Smooth muscle cell of the brain vasculature (primary cell): Measurements from ENCODE around the gene LIMCH1.
"Not testable (repeated sequence)": the region's sequence is repeated elsewhere in the genome, so short reads cannot be mapped to it uniquely, and the experiment has no call there.

Source experiments
- DNase-seq: peaks from one replicate; pipeline ENCODE4 v3.0.0-alpha.2; 2012; ENCODE audit warnings: low read depth, low spot score

The LIMCH1 gene

DNA sequence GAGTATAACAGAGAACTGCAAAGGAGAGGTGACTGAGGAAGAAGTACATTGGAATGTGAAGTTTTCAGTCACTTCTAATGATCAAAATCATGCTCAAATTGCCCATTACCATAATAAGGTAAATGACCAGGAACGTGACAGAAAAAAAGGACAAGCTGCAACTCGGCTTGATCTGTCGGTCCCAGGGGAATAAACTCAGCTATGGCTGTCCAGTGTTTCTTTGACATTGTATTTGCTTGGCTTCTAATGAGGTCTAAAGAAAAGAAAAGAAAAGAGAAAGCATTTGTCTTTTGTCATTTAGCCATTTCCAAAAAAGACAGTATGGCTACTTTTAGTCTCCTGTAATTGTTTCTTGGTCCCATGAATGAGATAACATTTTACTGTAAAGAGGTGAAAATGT, 185.3 kb downstream of the LIMCH1 start:
- no peak for DNase-seq

DNA sequence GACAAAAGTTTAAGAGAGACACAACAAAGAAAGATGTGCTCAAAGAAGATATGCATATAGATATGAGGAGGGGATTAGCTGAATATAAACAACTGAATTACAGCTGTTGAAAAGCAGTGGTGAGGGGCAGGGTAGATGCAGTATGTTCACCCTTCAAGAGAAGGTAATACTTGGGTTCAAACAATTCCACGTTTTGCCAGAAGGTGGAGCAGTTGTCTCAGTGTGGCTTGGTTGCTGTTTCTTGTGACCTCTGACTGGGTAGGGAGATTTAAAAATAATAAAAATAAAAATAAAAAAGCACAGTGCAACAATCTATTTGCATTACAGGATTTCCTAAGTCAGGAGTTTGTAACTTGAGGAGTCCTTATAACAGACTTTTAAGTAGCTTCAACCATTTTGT, 187.3 kb downstream of the LIMCH1 start:
- no peak for DNase-seq

DNA sequence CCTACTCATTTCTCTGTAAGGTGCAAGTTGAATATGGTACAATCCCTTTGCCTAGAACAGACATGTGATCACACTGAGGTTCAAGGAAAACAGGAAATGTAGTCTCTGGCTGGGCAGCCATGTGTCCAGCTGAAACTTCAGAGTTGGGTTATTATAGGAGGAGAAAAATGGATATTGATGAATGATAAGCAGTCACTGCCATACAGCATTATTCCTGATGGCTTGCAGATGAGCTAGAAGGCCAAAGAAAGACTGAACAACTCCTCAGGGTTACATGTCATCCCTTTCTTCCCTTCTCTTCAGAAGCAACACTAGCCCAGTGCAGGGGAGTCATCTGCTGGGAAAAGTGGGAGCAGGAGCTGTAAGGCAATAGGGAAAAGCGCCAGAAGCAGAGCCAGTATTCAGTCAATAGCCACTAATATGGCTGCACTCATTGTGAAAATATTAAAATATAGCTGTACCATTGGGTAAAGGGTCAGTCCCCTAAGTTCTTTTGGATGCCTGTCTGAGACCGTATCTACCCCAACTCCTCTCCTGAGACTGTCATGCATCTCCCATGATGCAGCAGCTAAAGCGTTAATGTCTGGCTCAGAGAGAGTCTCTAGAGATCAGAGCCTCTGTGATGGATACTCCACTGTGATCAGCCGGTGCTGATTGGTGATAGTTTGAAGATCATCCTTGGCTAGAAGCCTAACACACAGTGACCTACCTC, 190.1 kb downstream of the LIMCH1 start:
- no peak for DNase-seq

DNA sequence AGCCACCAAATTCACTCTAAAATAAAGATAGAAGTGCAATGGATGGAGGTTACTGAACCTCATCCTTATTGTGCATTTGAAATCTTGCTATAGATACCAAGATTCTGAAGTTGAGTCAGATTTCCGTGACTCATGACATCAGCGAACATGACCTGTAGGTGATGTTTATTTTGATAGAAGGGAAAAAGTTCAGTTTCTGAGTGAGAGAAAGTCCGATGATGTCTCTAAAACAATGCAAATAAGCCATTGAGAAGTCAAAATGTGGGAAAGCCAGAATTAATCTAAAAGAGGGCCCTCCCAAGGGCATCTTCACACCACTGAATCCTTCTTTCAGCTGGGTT, 190.6 kb downstream of the LIMCH1 start:
- DNase-seq = no peak

DNA sequence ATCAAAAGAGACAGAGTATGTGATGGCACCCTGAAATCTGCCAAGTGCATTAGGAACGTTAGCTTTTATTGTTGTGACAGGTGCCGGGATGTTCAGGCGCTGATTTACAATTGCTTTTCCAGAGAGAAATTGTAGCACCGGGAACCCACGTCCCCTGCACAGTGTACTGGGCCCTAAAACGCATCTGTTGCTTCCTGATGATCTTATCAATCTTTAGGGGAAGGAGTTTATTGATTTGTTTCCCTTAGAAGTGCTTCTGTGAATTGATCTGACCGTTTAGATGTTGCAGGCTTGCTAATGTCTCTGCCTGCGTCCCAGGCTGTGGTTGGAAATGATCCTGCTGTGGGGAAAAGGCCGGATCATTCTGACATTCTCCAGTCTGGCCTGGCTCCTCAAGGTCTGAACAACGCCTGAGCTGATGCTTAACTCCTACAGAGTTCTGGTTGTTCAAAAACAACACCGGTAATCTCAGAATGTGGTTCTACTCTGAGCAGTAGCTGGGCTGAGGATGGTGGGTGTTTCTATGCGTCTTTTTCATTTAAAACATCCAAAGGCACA, 193.7 kb downstream of the LIMCH1 start:
- DNase-seq = no peak

DNA sequence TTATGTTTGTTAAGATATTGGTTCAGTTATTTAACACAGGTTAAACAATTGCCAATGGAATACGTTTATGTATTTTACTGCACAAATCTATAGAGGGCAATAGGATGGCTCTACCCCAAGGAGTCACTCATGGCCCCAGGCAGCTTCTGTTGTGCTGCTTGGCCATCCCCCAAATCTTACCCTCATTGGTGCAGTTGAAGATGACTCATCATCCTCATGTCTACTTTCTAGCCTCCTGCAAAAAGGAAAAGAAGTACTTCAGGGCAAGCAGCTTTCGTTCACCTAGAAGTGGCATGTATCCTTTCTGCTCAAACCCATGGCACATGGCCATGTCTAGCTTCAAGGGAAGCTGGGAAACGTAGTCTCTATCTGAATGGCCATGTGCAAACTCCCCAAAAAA, 196.4 kb downstream of the LIMCH1 start:
- no peak for DNase-seq

DNA sequence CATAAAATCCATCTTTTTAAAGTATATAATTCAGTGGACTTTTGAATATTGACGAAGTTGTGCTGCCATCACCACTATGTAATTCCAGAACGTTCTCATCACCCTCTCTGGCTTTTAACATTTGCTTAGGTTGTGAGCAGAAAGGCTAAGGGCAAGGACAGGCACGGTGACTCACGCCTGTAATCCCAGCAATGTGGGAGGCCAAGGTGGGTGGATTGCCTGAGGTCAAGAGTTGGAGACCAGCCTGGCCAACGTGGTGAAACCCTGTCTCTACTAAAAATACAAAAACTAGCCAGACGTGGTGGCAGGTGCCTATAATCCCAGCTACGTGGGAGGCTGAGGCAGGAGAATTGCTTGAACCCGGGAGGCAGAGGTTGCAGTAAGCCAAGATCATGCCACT, 199.5 kb downstream of the LIMCH1 start:
- not testable (repeated sequence) for DNase-seq

DNA sequence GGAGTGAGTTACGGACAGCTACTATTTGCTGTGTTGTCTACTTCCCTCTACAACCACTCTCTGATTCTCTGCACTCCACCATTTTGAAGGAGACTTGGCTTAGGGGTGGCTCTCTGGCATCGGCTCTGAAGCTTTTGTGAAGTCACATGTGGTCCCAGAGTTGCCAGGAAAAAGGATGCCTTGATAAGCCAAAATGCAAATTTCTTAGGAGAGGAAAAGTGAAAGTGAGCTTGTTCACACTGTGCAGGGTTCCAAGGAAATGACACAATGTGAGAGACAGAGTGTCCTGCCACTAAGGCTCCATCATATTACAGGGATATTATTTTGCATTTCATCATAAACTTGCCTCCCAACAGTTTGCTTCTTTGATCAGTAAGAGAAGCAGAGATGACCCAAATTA, 203.4 kb downstream of the LIMCH1 start:
- no peak for DNase-seq

DNA sequence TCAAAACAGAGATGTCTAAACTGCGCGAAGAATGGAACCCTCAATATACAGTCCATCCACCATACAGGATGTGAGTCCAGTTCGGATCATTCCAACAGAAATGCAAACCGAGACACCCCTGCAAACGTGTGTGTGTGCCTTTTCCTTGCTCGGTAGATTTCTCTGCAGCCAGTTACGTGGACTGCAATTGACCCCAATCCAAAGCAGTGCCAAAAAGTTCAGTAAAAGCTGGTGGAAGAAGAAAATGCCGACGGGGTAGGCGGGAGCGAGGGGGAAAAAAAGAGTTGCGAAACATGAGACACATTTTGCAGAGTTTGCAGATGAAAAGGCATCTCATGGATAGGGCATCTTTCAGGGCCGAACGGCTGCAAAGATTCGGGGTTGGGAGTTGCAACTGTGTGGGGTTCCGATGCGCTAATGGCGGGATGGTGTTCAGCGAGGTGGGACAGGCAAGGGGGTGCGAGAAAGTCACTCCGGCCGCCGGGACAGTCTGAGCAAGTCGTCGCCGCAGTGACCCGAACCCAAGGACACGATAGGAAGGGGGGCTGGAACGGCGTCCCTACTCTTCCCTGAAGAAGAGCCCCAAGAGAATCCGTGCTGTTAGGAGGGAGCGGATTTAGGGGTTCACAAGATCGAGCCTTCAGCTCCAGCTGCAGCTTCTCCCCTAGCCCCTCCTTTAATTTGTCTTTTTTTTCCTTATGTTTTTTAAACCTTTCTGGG, 206.8 kb downstream of the LIMCH1 start:
- no peak for DNase-seq

DNA sequence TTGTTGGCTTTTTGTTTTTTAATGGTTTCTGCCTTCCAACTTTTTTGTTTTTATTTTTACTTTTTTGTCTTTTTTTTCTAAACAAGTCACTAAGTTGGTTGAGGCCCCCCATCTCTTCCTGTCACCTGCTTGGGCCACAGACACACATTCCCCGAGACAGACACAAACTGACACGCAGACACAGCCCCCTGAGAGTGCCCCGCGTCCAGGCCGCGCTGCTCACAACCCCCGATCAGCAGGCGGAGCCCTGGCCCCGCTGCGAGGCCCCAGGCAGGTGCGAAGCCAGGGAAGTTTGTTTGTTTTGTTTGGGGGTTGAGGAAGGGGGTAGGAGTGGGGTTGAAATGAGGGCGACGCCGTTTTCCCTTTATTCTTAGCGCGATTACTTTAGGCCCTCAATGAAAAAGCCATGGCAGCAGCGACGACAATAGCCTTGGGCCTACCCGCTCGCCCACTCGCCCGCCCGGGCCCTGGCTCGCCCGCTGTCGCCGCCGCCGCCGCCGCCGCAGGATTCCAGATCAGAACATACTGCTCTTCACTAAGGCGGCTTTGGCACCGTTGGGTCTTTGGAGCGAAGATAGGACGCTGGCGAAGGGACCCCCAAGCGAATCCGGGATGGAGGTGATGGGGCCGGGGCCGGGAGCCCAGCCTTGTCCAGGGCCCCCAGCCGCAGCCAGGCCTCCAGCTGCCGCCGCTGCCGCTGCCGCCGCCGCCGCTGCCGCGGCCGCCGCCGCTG, 207.5 kb downstream of the LIMCH1 start:
- DNase-seq = no peak

DNA sequence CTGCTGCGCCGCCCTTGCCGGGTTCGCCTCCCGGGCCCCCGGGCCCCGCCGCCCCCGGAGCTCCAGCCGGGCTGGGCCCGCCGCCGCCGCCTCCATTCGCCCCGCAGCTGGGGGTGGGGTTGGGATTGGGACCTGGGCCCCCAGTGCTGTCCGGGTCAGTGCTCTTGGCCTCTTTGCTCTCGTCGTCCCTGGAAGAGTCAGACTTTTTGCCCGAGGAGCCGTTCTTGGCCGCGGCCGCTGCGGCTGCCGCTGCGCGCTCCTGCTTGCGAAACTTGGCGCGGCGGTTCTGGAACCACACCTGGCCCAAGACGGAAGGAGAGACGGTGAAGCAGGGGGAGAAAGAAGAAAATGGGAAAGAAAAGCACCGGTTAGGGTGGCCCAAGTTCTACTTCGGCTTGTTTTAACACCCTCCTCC, 208.1 kb downstream of the LIMCH1 start:
- no peak for DNase-seq

DNA sequence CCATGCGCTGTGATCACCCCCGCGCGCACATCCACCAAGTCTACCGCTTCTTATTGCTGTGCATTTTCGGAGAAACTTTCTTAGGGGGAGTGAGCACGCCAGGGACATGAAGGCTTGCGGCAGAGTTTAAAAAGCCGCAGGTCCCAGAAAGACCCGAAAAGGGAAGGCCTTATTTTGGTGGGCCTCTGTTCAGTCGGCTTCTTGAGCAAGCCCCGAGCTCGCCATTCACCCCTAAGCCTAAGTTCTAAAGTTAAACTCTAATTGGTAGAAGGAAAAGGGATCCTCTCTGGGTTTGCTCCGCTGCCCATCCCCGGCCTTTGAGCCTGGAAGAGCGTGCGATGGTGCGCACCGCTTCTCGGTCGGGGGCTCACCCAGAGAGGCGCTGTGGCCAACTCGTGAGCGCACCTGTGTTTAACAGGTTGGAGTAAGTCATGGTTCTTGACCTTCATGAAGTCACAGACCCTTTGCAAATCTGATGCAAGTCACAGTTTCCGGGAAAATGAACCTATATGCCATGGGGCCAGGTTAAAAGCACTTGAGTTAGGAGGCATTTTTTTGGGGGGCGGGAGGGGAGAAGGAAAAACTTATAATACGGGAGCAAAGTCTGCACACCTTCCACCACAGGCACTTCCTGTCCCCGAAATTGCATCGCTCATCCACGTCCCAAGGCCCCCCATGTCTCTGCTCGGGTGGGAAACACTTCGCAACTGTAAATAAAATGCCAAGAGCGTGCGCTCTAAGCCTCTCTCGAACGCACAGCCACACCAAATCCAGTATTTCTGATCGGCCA, 208.7 kb downstream of the LIMCH1 start:
- DNase-seq = no peak

DNA sequence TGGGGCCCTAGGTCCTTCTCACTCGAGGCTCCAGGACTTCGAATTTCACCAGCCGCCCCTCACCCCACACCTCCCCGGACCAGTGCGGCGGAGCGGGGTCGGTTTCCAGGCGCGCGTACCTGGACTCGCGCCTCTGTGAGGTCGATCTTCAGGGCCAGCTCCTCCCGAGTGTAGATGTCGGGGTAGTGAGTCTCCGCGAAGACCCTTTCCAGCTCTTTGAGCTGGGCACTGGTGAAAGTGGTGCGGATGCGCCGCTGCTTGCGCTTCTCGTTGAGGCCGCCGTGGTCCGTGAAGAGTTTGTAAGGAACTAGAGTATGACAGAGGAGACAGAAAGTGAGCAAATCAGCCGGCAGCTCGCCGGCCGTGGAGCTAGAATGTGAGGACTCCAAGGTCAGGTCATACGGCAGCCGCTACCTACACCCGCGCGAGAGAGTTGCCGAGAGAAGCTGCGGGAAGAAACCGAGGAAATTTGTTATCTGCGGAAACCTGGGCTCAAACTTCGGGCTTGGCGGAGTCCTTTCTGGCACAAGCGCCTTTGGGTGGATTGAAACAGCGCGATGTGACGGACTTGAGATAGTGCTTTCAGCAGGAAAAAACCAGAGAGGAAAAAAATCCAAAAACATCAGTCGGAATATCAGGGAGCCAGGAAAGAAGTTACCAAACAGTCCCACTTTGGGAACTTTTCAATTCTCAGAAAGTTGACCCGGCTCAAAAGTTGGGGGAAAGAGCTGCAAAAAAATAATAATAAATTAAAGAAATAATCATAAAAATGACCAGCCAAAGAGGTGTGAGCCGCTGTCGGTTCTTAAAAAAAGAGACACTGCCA, 209.5 kb downstream of the LIMCH1 start:
- DNase-seq = no peak

DNA sequence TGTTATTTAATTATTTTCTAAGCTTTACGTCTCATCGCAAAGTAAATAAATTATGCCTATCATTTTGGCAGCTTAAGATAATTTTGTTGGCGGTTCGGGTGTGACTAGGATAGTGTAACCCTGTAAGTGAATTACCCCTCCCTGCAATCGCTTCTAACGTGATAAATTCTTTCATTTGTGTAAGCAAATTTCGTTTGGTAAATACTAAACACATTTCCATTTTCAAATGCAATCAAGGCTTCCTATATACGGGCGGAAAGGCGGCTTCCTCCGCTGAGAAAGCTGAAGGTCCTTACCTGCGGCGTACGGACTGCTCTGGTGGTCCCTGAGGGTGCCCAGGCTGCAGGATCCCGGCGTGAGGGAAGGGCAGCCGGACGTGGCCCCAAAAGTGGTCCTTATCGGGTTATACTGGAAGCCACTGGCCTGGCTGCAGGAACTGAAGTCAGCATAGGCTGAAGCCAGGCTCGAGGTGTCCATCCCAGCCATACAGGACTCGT, 210.2 kb downstream of the LIMCH1 start:
- no peak for DNase-seq

DNA sequence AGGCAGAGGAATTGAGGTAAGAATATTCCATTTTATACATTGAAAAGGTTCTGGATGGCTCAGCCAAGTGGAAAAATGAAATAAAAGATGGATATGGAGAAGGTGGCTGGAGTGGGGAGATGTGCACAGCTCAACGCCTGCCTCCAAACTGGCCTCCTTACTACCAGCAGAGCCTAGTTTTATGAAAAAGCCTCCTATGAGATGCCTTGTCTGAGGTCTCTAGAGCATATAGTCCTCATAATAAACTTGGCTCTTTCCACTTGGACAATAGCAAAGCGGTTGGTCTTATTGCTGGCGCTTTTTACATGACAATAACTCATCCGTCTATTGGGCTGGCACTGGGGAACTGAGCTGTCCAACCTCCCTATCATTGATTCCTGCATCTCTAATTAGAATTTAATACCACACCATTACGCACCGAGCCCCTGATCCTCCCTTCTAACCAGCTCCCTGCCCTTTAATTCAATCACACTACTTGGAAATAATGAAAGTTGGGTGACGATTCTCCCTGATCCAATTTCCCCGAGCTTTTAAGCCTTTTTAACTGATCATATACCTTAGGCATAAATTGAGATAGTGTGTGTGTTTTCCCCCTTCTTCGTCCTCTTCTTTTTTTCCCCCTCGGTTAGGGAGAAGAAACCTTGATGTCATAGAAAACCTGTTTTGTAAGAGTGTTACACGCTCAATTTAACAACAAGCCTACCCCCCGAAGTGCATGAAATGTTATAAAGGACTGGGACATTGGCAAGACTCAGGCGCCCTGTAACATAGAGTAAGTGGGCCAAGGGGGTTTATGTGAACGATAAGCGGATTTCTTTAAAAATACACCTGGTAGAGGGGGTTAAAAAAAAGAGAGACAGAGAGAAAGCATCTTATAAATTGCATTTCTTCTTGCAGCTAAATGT, 210.9 kb downstream of the LIMCH1 start, which contains the start of gene PHOX2B:
Gene PHOX2B (minus strand): TSS at position 155 of the 905 bp plus-strand sequence. CDS start 115 bp downstream, at position 40.
- no peak for DNase-seq

DNA sequence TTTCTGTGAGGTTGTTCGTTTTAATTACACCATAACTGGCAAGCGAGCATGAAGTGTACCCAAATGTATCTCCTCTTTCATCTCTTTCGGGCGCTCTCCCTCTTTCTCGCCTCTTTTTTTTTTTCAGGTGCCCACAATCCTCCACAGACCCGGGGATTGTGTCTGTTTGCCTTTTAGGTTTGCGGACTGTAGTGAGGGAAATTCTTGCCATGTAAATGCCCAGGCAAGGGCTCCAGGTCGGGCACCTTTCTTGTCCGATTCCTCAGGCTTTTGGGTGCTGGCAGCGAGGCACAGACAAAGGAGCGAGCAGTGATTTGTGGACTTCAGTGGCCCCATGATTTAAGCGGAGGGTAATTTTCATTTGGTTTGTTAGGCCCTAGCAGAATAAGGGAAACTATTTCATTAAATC, 211.7 kb downstream of the LIMCH1 start:
- no peak for DNase-seq
